NCI-H2227 (cell line): ENCODE measurements around the gene FAM50A.
"Not testable (repeated sequence)": the region's sequence is repeated elsewhere in the genome, so short reads cannot be mapped to it uniquely, and the experiment has no call there.

Experiments
- DNase-seq: peaks from one replicate; lab custom pipeline; 2025; ENCODE audit not compliant: unreplicated experiment; lab: John Stamatoyannopoulos, UW

The FAM50A gene

DNA sequence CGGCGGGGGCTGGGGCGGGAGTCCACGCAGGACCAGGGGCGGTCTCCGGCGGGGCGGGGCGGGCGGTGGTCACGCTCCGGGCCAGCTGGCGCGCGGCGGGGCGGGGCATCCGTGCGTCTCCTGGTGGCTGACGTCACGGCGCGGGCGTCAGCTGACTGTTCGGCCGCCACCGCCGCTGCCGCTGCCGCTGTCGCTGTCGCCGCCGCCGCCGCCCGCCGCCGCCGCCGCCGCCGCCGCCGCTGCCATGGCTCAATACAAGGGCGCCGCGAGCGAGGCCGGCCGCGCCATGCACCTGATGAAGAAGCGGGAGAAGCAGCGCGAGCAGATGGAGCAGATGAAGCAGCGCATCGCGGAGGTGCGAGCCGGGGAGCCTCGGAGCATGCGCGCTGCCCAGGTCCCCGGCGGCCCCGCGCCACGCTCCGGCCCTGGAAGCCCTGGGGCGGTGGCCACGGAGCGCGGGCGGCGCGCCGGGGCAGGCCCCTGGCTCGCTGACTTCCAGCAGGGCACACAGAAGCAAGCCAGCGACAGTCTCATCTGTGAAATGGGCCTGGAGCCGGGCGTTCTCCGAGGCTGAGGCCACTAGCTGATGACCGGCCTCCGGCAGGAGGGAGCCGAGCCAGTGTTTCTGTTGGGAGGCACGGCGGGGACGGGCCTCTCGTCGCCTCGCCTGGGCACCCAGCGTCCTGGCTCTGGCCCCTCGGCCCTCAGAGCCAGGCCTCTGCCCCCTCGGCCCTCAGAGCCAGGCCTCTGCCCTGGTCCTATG, at the start of gene FAM50A:
FAM50A (plus strand) TSS at position 150 of the 763 bp plus-strand sequence; CDS start at position 245, 95 bp downstream.
- peak; percentile 82 for DNase-seq

DNA sequence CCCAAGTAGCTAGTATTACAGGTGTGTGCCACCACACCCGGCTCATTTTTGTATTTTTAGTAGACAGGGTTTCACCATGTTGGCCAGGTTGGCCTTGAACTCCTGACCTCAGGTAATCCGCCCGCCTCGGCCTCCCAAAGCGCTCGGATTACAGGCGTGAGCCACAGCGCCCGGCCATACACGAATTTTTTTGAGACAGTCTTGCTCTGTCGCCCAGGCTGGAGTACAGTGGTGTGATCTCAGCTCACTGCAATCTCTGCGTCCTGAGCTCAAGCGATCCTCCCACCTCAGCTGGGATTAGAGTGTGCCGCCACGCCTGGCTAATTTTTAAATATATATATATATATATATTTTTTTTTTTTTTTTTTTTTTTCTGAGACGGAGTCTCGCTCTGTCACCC, 47.6 kb upstream of the FAM50A start:
- not testable (repeated sequence) for DNase-seq

- DNase-seq: peak; percentile 83
Measured at GRCh38 chrX:154396973-154397887, 46.7 kb upstream of the FAM50A start.

DNA sequence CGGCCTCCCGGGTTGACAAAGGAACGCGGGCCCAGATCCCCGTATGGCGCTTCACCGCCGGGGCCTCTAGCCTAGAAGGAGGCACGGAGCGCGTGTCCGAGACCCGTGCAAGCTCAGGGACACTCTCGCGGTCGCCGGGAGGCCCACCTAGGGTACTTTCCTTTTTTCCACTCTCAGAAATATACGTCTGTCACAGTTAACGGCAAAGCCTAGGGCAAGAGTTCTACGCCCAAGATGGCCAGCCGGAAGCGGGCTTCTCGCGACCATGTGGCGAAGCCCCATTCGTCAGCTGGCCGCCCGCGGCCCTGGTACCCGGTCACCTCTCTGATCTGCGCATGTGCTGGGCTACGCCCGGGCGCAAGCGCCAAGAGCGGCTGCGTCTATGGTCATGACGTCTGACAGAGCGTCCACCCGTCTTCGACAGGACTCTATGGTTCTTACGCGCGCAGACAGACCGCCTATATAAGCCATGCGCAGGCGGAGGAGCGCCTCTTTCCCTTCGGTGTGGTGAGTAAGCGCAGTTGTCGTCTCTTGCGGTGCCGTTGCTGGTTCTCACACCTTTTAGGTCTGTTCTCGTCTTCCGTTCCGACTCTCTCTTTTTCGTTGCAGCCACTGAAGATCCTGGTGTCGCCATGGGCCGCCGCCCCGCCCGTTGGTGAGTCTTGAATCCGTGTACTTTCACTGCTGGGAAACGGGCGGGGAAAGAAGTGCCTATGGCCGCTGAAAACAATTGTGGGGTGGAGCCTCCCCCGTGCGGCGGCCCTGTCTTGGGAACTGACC, 45.9 kb upstream of the FAM50A start, which contains the start of gene RPL10:
RPL10 (plus strand) TSS at position 490 of the 780 bp plus-strand sequence; CDS start at position 633, 143 bp downstream.
- peak; percentile 98 for DNase-seq

GRCh38 chrX:154398668-154399526, 45.0 kb upstream of the FAM50A start:
- DNase-seq: peak; percentile 89

DNA sequence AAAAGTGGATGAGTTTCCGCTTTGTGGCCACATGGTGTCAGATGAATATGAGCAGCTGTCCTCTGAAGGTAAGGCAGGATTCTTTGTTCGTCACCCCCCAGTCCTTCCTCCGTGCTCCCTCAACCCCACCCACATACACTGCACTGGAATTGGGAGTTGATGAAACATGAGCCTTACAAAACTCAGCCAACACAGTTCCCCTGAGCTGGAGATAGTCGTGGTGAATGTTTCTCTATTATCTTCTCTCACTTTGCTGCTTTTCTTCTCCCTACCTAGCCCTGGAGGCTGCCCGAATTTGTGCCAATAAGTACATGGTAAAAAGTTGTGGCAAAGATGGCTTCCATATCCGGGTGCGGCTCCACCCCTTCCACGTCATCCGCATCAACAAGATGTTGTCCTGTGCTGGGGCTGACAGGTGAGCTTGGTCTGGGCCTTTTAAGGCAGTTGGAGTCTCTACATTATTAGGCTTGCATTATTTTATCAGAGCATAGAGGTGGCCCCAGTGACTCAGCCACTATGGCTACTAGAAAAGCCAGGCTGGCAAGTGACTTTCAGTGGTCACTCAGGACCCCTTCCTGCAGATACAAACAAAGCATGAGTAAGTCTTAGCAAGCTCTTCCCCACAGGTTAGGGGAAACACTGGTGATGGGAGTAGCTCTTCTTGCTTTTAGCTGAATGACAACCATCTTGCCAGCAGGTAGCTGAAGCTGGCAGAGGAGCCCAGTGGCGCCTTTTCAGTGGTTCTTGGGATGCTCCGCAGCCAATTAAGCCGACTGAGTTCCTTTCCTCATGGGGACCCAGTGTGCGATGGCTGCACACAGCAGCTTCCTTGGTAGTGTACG, 44.2 kb upstream of the FAM50A start:
- no peak for DNase-seq

DNA sequence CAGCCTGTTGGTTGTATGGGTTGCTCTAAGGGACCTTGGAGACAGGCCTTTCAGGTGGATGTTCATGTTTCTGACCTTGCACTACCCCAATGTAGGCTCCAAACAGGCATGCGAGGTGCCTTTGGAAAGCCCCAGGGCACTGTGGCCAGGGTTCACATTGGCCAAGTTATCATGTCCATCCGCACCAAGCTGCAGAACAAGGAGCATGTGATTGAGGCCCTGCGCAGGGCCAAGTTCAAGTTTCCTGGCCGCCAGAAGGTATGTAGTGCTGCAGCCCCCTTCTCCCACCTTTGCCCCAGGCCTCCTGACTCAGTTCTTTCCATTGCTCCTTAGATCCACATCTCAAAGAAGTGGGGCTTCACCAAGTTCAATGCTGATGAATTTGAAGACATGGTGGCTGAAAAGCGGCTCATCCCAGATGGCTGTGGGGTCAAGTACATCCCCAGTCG, 43.5 kb upstream of the FAM50A start:
- not testable (repeated sequence) for DNase-seq

- no peak for DNase-seq
Measured at GRCh38 chrX:154401045-154401799, 42.7 kb upstream of the FAM50A start.

GRCh38 chrX:154401918-154402621, 41.9 kb upstream of the FAM50A start:
- DNase-seq: no peak

- DNase-seq: no peak
Measured at GRCh38 chrX:154402622-154403127, 41.3 kb upstream of the FAM50A start.

DNA sequence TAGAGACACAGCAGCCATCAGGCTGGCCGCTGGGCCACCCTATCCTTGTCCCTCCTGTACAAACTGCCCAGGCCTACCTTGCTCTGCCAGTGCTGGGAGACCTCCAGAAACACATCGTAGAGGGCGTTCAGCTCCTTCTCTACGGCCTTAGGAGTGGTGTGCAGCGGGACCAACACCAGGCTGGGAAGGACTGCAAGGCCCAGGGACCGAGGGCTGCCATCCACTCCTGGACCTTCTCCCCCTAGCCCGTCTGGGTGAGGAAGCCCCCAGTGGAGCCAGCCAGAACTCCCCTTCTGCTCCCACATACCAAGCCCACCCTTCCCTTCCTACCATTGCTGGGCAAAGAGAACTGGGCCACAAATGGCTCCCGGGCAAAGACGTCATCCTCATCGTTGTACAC, 40.7 kb upstream of the FAM50A start:
- no peak for DNase-seq

- no peak for DNase-seq
Measured at GRCh38 chrX:154403858-154404257, 40.1 kb upstream of the FAM50A start.

DNA sequence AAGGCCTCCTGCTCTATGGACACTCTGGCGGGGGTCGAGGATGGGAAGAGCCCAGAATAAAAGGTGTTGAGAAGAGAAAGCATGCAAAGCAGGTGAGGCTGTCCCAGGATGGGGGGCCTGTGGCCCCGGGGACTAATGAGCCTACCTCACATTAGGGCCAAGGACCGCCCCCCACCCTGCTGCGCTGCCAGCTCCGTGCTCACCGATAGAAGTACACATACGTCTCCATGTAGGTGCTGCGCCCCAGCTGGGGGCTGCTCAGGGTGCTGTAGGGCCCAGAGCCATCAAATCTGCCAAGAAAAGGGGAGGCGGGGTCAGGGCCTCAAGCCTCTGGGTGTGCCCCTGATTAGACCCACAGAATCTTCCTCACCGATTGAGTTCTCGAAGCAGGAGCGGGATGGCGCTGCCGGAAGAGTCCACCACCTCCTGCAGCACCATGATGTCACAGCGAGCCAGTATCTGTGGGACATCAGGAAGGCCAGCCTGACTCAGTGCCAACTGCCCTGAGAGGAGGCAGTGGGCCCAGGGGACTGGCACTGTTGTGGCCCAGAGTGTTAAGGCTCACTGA, 39.2 kb upstream of the FAM50A start:
- no peak for DNase-seq

- no peak for DNase-seq
Measured at GRCh38 chrX:154408659-154409221, 35.2 kb upstream of the FAM50A start.

- DNase-seq: peak; percentile 28
Measured at GRCh38 chrX:154409222-154409871, 34.6 kb upstream of the FAM50A start, which contains the start of gene DNASE1L1. Gene DNASE1L1, minus strand, starts transcription at chrX:154409254. Its CDS starts 3,686 bp downstream, at chrX:154405568.

DNA sequence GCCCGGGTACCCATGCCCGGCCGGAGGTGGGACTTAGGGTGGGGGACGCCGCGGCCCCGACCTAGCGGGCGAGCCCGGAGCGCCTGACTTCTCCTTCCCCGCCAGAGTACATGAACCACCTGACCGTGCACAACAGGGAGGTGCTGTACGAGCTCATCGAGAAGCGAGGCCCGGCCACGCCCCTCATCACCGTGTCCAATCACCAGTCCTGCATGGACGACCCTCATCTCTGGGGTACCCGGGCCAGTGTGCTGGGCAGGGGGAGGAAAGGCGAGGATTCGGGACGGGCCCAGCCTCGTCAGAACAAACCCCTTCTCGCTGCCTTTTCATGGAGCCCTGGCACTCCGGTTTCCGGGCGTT, 32.0 kb upstream of the FAM50A start:
- DNase-seq: peak; percentile 81
